Vagina (tissue), 2 donors: ENCODE data around the gene INHBC.

ENCODE experiments used
- CTCF ChIP-seq, 3 experiments: fragments of 450-650 bp in 2 of 3; fragments of 200-600 bp in 1 of 3; sonication (generic) in 1 of 3; IDR thresholded peaks; one replicate each; pipeline ENCODE4 v1.5.1; 2017 to 2019; ENCODE audit warnings: antibody characterized with exemption in 3 of 3, mild to moderate bottlenecking in 2 of 3, moderate library complexity in 2 of 3
- POLR2AphosphoS5 ChIP-seq, 2 donors: sonication (generic); formaldehyde crosslinking; IDR thresholded peaks; one replicate each; pipeline ENCODE4 v1.9.0; 2017; ENCODE audit warnings: antibody characterized with exemption in 2 of 2, mild to moderate bottlenecking in 2 of 2, low read depth in 1 of 2; ENCODE audit not compliant: insufficient read depth in 1 of 2

- TF ChIP-seq CTCF (IDR thresholded peaks at IDR 0.05) (no peak), POLR2AphosphoS5 (IDR thresholded peaks at IDR 0.05; ENCODE audit: insufficient read depth in 1 of 2, low read depth in 1 of 2) (no peak)
Measured at GRCh38 chr12:57490126-57490525, 55.5 kb downstream of the INHBC start.
